ENCODE data around the gene CTTNBP2. TPM values are rescaled to one million over a fixed set of nuclear protein-coding genes. Genes with fewer than 3 reads are reported as not detected.

The CTTNBP2 gene
- polyA plus RNA-seq, 3 donors = 29.6 to 34.5 (median 30.6) TPM

DNA sequence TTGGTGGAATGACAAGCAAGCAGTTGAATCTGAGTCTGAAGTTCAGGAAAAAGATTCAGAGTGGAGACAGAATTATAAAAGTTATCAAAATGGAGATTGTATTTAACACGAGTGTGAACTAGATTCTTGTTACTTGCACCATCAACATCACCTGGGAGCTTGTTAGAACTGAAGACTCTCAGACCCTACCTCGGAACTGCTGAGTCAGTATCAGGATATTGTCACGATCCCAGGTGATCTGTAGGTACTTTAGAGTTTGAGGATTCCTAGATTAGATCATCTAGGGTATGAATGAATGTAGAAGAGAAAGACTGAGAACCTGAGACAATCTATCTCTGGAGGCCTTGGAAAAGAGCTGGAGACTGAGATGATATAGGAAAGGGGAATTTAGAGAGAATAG, 194.1 kb downstream of the CTTNBP2 start:
- DNase-seq (ENCODE audit: extremely low read depth in 1 of 11, low read depth in 9 of 11, low spot score in 4 of 11) = no peak

GRCh38 chr7:117675497-117676435, 197.5 kb downstream of the CTTNBP2 start:
- DNase-seq (ENCODE audit: extremely low read depth in 1 of 11, low read depth in 9 of 11, low spot score in 4 of 11) = no peak

DNA sequence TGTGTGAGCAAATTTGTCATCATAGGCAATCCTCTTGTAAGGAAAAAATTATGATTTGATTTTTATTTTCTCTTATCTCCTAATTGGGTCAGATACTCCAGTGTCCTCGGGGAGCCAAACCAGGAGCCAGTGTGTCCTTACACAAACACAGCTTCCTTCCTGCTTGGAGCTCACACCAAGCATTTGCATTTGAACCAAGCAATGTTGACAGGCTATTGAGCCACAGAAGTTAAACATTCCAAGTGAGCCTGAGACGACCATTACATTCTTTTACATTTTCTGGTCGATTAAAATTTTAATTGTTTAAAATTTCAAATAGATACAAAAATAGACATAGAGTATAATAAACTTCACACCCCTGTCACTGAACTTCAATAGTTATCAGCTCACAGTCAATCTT, 198.6 kb downstream of the CTTNBP2 start:
- DNase-seq (ENCODE audit: extremely low read depth in 1 of 11, low read depth in 9 of 11, low spot score in 4 of 11) = no peak

GRCh38 chr7:117673839-117674238, 199.4 kb downstream of the CTTNBP2 start:
- DNase-seq (ENCODE audit: extremely low read depth in 1 of 11, low read depth in 9 of 11, low spot score in 4 of 11) = peak in 3 of 11 donors; percentile 7 to 33 (median 10)

GRCh38 chr7:117673367-117673766, 199.9 kb downstream of the CTTNBP2 start:
- DNase-seq (ENCODE audit: extremely low read depth in 1 of 11, low read depth in 9 of 11, low spot score in 4 of 11) = peak in 4 of 11 donors; percentile 4 to 20 (median 10)

DNA sequence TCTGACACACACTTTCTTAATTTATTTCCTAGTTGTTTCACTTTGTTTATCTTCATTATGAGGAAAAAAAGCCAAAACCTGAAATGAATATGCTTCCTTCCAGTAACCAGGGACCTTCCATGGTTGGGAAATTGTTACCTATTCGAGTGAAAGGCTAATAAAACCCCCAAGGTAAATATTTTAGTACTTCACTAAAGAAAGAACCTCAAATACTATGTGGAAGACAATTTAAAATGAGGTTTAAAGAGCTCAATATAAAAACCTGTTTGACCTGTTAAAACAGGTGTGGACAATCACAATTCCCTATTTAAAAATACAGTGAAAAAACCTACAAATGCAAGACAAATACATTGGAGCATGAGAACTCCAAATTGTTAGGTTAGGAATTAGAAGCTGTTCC, 200.8 kb downstream of the CTTNBP2 start:
- no peak for DNase-seq (ENCODE audit: extremely low read depth in 1 of 11, low read depth in 9 of 11, low spot score in 4 of 11)

DNA sequence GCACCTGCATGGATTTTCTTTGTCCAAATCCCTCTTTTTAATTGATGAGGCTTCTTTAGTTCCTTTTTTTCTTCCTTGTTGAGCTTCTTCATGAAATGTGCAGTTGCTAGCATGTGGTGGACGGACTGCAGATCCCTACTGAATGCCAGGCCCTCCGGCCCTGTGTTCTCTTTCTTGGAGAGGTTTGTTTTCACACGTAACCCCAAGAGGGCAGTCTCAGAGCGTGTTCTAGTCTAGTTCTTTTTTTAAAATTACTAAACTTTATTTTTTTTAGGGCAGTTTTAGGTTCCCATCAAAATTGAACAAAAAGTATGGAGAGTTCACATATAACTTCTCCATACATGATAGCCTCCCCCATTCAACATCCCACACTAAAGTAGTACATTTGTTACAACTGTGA, 203.4 kb downstream of the CTTNBP2 start:
- no peak for DNase-seq (ENCODE audit: extremely low read depth in 1 of 11, low read depth in 9 of 11, low spot score in 4 of 11)

GRCh38 chr7:117667456-117667855, 205.8 kb downstream of the CTTNBP2 start:
- no peak for DNase-seq (ENCODE audit: extremely low read depth in 1 of 11, low read depth in 9 of 11, low spot score in 4 of 11)

- DNase-seq (ENCODE audit: extremely low read depth in 1 of 11, low read depth in 9 of 11, low spot score in 4 of 11) = no peak
These were observed 206.6 kb downstream of the CTTNBP2 start for GRCh38 chr7:117666689-117667088.

- DNase-seq (ENCODE audit: extremely low read depth in 1 of 11, low read depth in 9 of 11, low spot score in 4 of 11) = no peak
These were observed 207.2 kb downstream of the CTTNBP2 start for GRCh38 chr7:117666031-117666430.

DNA sequence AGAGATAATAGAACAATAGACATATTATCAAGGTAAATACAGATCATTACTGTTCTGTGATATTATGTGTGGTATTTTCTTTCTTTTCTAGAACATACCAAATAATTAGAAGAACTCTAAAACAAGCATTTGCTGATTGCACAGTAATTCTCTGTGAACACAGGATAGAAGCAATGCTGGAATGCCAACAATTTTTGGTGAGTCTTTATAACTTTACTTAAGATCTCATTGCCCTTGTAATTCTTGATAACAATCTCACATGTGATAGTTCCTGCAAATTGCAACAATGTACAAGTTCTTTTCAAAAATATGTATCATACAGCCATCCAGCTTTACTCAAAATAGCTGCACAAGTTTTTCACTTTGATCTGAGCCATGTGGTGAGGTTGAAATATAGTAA, 207.9 kb downstream of the CTTNBP2 start:
- DNase-seq (ENCODE audit: extremely low read depth in 1 of 11, low read depth in 9 of 11, low spot score in 4 of 11) = no peak

- DNase-seq (ENCODE audit: extremely low read depth in 1 of 11, low read depth in 9 of 11, low spot score in 4 of 11) = no peak
These were observed 209.2 kb downstream of the CTTNBP2 start for GRCh38 chr7:117664047-117664446.

DNA sequence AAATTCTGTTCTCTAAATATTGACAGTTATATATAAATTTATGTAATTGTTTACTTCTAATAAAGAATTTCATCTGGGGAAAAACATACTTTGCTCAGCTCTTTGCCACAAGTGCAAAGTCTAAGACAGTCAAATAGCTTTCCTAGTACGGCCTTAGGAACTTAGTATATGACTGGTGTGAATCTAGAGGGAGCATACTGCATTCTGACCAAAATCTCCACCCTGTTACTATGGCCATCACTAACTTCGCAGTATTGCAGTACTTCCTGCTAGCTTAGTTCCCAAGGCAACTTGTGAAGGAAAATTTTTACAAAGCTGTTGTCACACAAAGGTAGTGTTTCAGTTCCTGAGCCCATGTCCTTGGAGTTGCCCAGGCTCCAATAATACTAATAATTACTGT, 211.9 kb downstream of the CTTNBP2 start:
- DNase-seq (ENCODE audit: extremely low read depth in 1 of 11, low read depth in 9 of 11, low spot score in 4 of 11) = no peak
